Stomach (tissue), 4 donors: ENCODE data around the gene TRIM14.

Experiments used
- POLR2A ChIP-seq, 4 donors: fragments of 450-650 bp; IDR thresholded peaks; one replicate each; pipeline ENCODE4 v1.6.1; 2016; ENCODE audit warnings: antibody characterized with exemption in 4 of 4, control low read depth in 2 of 4, mild to moderate bottlenecking in 1 of 4, moderate library complexity in 1 of 4
- POLR2AphosphoS5 ChIP-seq, 3 donors: sonication (generic); formaldehyde crosslinking; IDR thresholded peaks; one replicate each; pipeline ENCODE4 v1.6.1; 2016; ENCODE audit warnings: antibody characterized with exemption in 3 of 3
- TF ChIP-seq, protein P1 (sequence below), 7 experiments: fragments of 450-650 bp in 4 of 7; fragments of 200-600 bp in 3 of 7; sonication (generic) in 3 of 7; IDR thresholded peaks; one replicate each; pipeline ENCODE4 v1.5.1; 2016 to 2019; ENCODE audit warnings: antibody characterized with exemption in 7 of 7, control low read depth in 2 of 7, mild to moderate bottlenecking in 1 of 7

DNA sequence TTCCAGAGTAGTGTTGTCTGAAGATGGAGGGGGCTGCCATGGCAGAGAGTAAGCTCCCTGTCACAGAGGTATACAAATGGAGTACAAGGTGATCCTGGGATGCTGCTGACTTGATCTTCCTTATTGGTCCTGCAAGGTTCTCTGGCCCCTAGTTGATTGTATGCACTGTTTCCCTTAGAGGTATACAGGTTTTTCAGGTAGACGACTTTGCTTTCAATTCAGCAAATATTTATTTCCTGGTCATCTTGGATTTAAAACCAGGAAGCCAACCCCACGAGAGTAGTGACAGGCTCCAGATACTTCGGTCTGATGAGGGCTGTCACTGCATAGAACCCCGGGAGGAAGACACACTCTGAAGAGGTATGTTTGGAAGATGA, 16.5 kb upstream of the TRIM14 start:
- TF ChIP-seq, protein P1, sequence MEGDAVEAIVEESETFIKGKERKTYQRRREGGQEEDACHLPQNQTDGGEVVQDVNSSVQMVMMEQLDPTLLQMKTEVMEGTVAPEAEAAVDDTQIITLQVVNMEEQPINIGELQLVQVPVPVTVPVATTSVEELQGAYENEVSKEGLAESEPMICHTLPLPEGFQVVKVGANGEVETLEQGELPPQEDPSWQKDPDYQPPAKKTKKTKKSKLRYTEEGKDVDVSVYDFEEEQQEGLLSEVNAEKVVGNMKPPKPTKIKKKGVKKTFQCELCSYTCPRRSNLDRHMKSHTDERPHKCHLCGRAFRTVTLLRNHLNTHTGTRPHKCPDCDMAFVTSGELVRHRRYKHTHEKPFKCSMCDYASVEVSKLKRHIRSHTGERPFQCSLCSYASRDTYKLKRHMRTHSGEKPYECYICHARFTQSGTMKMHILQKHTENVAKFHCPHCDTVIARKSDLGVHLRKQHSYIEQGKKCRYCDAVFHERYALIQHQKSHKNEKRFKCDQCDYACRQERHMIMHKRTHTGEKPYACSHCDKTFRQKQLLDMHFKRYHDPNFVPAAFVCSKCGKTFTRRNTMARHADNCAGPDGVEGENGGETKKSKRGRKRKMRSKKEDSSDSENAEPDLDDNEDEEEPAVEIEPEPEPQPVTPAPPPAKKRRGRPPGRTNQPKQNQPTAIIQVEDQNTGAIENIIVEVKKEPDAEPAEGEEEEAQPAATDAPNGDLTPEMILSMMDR (IDR thresholded peaks at IDR 0.05), result no peak
- no peak for TF ChIP-seq POLR2AphosphoS5 (IDR thresholded peaks at IDR 0.05)
- TF ChIP-seq POLR2A (IDR thresholded peaks at IDR 0.05), result no peak
